PC-9 (cell line): Measurements from ENCODE around the gene ALDH2.

Experiments
- EZH2 ChIP-seq: fragments of 200-600 bp; sonication (generic); IDR thresholded peaks from 2 replicates; pipeline ENCODE4 v1.8.0; 2017; ENCODE audit warnings: antibody characterized with exemption, low read depth
- TF ChIP-seq, protein P1 (sequence below): fragments of 200-600 bp; sonication (generic); conservative IDR thresholded peaks from 2 replicates; pipeline ENCODE4 v1.6.1; 2017; ENCODE audit warnings: mixed run types, antibody characterized with exemption, mild to moderate bottlenecking, moderate library complexity

GRCh38 chr12:111842556-111843396 lies 76.0 kb downstream of the ALDH2 start:
- TF ChIP-seq, protein P1, sequence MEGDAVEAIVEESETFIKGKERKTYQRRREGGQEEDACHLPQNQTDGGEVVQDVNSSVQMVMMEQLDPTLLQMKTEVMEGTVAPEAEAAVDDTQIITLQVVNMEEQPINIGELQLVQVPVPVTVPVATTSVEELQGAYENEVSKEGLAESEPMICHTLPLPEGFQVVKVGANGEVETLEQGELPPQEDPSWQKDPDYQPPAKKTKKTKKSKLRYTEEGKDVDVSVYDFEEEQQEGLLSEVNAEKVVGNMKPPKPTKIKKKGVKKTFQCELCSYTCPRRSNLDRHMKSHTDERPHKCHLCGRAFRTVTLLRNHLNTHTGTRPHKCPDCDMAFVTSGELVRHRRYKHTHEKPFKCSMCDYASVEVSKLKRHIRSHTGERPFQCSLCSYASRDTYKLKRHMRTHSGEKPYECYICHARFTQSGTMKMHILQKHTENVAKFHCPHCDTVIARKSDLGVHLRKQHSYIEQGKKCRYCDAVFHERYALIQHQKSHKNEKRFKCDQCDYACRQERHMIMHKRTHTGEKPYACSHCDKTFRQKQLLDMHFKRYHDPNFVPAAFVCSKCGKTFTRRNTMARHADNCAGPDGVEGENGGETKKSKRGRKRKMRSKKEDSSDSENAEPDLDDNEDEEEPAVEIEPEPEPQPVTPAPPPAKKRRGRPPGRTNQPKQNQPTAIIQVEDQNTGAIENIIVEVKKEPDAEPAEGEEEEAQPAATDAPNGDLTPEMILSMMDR: no peak
- no peak for TF ChIP-seq EZH2
